ENCODE measurements around the gene LRSAM1.

Gene LRSAM1

DNA sequence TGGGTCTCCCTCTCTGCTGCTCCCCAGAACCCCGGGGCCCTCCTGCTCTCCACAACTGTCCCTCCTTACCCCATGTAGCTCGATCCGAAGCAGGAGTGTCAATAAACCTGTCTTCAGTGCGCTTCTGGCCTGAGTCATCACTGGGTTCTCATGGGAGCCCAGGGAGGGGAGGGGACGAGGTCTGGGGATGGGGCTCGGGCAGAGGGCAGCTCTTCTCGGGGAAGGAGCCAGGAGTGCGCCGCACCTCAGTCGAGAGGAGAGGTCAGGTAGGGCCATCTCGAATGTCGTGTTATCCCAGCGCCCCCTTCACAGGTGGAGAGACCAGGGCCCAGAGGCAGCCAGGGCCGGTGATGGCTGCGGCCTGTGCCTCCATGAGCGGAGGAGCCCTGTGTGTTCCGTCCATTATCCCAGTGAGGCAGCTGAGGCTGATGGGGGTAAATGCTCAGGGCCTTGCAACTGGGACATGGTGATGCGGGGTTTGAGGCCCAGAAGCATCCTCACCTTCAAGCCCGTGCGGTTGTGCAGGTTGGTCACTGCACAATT lies 52.1 kb downstream of the LRSAM1 start:
- no peak for FAIRE-seq
- no peak for TF ChIP-seq POLR2A (IDR thresholded peaks at IDR 0.05; ENCODE audit: low read depth, low read length)
- DNase-seq (ENCODE audit: insufficient read length, low spot score) = no peak

DNA sequence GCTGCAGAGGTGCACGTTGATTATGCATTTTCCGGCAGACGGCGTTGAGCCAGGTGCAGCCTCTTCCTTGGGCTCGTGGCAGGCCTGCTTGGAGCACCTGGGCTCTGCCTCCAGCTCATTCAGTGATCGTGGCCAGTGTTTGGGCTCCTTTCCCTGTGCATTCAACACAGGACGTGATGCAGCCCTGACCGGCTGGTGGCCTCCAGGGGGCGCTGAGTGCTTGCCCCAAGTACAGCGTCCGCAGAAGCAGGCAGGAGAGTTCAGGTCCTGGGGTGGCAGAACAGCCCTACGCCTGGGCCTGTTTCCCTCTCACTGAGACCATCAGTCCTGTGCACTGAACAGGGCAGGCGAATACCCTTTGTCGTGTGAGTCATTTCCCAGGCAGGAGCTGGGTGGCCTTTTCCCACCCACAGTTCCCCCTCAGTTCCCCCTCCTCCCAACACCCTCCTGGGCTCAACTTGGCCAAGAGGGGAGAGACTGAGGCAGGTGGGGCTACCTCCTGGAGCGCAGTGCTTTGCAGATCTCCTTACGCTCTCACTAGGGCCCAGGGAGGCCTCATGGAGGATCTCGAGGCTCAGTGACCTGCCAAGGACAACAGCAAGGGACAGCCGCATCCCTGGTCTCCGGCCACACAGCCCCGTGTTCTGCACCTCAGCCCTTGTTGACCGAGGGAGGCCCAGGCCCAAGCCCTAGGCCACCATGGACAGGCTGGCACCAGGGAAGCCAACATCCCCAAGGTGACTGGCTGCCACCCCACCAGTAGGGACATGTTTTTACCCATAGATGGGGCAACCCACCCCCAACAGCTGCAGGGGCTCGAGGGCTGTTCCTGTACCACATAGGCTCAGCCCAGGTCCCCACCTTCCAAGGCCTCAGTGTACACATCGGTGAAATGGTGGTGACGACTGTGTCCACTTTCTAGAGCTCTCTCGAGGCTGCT lies 52.9 kb downstream of the LRSAM1 start:
- TF ChIP-seq POLR2A (IDR thresholded peaks at IDR 0.05; ENCODE audit: low read depth, low read length) = no peak
- peak; percentile 86 for DNase-seq (ENCODE audit: insufficient read length, low spot score)
- peak; percentile 30 for FAIRE-seq

DNA sequence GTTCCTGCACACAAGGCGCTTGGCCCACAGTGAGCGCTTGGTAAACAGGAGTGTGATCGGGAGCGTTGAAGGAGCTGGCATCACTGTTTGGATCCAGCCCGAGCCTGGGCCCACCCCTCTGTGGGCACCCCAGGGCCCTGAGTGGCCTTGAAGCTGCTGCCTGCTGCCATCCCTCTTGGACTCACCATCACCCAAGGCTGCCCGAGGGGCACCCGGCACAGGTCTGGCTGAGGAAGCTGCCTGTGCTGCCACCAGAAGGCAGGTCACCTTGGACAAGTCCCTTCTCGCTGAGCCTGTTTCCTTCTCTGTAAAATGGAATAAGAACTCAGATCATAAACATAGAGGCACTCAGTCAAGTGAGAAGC lies 53.6 kb downstream of the LRSAM1 start:
- DNase-seq (ENCODE audit: insufficient read length, low spot score) (no peak), FAIRE-seq (no peak)
- TF ChIP-seq POLR2A (IDR thresholded peaks at IDR 0.05; ENCODE audit: low read depth, low read length) = no peak

DNA sequence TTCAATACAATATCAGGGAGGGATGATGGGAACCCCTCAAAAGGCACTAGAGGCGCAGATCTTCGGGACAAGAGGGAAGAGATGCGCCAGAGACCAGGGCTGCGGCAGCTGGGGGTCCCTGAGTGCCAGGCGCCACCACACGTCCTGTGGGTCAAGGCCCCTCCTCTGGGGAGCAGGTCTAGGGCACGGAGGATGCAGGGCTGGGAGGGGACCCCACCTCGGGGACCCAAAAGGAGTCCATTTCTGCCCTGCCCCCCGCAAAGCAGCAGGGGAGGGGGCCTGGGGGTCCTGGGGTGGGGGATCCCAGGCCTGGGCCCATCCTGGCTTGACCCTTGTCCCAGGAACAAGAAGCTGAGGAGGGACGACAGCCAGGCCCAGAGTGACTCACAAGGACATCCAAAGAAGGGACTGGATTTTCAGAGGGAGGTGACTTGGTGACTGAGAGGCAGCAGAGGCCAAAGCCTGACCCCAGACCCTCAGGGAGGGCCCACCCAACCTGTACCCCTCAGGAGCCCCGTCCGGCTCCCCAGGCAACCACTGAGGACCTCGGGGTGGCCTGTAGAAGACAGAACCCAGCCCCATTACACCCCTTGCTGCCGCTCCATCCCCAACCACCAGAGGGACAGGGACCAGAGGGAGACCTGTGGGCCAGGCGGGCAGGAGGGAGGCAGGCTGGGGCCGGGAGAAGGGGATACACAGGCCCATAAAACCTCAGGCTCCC lies 54.2 kb downstream of the LRSAM1 start:
- TF ChIP-seq POLR2A (IDR thresholded peaks at IDR 0.05; ENCODE audit: low read depth, low read length) = no peak
- no peak for FAIRE-seq
- no peak for DNase-seq (ENCODE audit: insufficient read length, low spot score)

DNA sequence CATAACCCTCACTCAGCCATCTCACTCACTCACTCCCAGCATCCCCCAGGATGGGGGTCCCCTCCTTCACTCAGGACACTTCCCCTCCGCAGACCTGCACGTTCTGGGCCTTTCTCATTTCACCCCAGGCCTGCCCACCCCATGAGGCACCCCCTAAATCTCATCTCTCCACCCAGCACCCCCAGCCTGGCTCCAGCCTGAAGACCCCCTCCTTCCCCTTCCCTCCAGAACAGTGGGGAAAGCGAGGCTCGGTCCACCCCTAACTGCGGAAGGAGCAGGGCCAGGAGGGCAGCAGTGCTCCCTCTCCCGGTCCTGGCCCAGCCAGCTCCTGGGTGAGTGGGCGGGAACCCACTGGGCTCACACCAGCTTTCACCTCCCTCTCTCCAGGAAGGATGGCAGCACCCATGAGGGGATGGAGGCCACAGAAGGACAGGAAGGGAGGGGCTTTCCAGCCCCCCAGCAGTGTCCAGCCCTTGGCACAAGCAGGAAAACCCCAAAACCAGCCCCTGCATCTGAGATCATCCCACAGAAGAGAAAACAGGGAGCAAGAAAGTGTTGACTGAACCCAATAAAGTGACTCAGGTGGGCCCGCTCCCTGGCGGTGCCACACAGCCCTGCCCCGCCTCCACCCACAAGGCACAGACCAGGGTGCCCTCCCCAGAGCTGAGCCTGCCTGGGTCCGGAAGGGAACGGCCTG lies 55.0 kb downstream of the LRSAM1 start:
- no peak for TF ChIP-seq POLR2A (IDR thresholded peaks at IDR 0.05; ENCODE audit: low read depth, low read length)
- DNase-seq (ENCODE audit: insufficient read length, low spot score) (no peak), FAIRE-seq (no peak)

DNA sequence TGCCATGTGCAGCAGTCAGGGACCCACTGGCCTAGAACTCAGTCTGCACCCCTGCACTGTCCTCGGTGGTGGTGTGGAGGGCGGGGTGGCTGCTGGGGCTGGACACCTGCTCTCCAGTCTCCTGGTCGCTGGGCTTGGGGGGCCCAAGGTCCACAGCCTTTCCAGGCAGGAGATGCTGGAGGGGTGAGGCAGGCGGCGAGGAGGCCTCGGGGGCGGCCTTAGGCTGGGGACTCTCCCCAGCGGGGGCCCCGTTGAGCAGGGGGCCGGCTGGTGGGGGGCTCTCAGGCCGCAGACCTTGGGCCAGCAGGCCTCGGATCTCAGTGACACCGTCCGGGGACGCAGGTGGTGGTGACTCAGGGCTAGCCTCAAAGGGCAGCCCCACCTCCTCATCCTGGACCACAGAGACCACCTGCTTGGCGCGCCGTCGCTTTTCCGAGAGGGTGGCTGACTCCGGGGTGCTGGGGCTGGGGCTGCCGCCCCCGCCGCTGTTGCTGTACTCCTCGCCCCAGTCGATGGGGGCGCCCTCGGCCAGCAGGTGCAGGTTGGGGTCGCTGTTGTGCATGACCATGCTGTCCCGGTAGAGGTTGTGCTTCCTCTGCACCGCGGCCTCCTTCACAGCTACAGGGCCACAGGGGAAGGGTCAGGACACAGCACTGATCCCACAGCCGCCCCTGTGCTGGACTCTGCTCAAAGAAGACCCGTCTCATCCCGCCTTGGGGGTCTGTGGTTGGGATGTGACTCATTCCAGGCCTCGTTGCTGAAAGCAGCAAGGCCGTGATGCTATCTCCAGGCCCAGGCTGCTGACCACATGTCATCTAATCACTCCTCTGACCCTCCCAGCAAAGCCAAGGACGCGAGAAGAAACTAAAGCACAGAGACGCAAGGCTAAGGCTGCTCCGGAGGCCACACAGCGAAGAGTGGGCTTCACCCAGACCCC lies 55.8 kb downstream of the LRSAM1 start:
- no peak for TF ChIP-seq POLR2A (IDR thresholded peaks at IDR 0.05; ENCODE audit: low read depth, low read length)
- no peak for DNase-seq (ENCODE audit: insufficient read length, low spot score)
- FAIRE-seq = no peak

DNA sequence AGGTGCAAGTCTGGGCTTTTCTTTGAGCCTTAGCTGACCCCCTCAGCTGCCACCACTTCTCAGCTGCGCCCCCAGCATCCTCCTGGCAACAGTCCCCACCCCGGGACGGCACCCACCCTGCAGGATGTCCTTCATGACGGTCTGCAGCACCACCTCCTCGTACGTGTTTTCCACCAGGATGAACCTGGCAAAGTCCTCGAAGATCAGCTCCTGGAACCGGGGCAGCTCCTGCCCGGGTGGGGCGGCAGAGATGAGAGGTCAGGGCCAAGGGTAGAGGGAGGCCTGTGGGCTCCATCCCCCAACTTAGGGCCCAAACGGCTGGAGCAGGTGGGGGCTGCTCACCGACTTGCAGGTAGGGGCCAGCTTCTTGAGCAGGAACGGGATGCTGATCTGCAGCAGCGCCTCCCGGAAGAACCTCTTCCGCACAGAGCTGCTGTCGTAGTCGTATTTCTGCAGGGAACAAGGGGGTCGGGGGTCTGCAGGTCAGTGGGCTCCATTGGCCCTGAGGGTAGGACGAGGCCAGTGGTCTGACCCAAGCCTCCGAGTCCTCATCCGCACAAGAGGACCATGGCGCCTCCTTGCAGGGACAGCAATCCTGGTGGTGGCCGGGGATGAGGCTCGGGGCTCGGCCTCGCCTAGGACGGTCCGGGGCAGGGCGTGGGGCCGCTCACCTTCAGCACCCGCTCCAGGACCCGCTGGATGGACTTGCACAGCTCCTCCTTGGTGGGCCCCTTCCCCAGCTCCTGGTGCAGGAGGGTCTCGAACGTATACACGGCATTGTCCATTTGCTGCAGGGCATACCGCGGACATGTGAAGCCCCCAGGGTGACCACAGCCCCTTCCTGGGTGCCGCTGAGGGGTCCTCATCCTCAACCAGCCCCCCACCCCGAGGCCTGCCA lies 56.7 kb downstream of the LRSAM1 start:
- FAIRE-seq (no peak), DNase-seq (ENCODE audit: insufficient read length, low spot score) (no peak)
- TF ChIP-seq POLR2A (IDR thresholded peaks at IDR 0.05; ENCODE audit: low read depth, low read length) = no peak

DNA sequence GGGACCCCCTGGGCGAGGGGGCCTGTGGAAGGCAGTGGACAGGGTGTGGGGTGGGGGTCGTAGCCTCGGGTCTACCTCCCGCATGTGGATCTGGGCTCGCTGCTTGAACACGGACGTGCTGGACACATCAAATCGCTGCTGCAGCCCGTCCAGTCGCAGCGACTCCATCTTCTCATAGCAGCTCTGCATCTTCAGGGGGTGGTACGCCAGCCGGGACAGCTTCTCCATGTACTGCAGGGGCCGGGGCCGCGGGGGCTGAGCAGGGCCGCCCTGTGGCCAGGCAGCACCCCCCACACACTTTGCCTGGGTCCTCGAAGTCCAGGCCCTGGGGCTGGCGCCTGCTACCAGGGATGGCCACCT lies 57.6 kb downstream of the LRSAM1 start:
- TF ChIP-seq POLR2A (IDR thresholded peaks at IDR 0.05; ENCODE audit: low read depth, low read length) = no peak

DNA sequence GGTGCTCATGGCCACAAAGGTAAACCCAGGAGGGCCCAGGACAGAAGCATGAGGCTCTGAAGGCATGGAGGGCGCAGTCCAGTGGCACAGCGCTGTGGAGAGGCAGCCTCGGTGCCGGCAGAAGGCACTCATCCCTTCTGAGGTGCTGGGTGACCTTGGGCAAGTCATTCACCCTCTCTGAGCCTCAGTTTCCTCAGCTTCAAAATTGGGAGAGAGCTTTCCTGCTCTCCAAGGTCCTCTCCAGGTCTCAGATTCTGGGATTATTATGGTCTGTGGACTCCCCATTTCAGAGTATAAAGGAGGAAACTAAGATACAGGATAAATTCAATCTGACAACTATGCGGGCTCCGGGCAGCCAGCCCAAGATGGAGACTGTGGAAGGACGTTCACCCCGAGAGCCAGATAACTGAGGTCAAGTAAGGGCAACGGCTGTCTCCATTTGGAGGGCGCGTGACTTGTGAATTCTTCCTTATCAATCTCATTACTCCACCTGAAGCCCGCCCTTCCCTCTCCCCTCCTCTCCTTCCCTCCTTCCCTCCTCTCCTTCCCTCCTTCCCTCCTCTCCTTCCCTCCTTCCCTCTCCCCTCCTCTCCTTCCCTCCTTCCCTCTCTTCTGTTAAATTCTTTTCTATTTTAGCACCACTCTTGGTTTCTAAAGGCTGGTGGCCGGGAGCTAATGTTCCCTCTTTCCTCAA lies 58.1 kb downstream of the LRSAM1 start:
- FAIRE-seq (no peak), DNase-seq (ENCODE audit: insufficient read length, low spot score) (no peak)
- no peak for TF ChIP-seq POLR2A (IDR thresholded peaks at IDR 0.05; ENCODE audit: low read depth, low read length)

More for the DNA sequence above, 57.6 kb downstream of the LRSAM1 start:
- FAIRE-seq (no peak), DNase-seq (ENCODE audit: insufficient read length, low spot score) (no peak)

DNA sequence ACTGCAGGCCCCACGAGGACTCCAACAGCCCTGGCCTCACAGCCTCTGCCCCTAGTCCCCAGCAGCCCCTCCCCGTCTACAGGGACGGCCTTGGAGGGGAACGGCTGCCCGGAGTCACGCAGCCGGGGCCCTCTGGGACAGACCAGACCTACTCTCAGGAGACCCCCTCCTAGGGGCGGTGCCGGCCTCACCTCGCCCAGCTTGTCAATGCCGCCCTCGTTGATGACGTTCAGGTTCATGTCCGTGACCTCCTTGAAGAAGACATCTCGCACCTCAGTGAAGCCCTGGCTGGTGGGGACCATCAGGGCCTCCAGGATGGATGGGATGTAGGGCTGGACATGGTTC lies 58.6 kb downstream of the LRSAM1 start:
- no peak for FAIRE-seq
- DNase-seq (ENCODE audit: insufficient read length, low spot score) = no peak
- no peak for TF ChIP-seq POLR2A (IDR thresholded peaks at IDR 0.05; ENCODE audit: low read depth, low read length)

DNA sequence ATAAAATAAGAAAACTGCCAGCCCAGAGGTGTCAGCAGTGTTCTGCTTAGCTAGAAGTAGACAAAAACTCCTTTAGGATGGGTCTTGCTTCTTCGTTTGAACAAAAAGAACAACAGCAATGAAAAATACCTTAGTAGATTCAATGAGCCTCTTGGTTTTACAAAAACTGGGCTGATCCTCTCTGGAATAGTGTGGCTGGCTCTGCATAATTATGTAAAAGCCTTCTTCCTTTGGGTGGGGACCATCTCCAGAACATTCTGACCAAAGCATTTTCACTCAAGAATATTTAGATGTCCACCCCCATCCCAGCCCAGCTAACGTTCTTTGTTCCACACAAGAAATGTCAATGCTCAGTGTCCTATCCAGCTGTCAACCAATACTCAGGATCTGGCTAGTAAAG lies 63.2 kb downstream of the LRSAM1 start:
- DNase-seq (ENCODE audit: insufficient read length, low spot score) (no peak), FAIRE-seq (no peak)
- TF ChIP-seq POLR2A (IDR thresholded peaks at IDR 0.05; ENCODE audit: low read depth, low read length) = no peak
